Liver (tissue), 3 donors: ENCODE measurements around the gene CFAP299.

ENCODE experiments used
- HNF4G ChIP-seq: IDR thresholded peaks from 2 replicates; pipeline ENCODE4 v1.6.1; 2016; ENCODE audit warnings: antibody characterized with exemption
- JUND ChIP-seq, 2 donors: IDR thresholded peaks; 2 replicates each; pipeline ENCODE4 v1.6.1; 2016; ENCODE audit warnings: antibody characterized with exemption in 2 of 2
- RAD21 ChIP-seq, 2 donors: IDR thresholded peaks; 2 replicates each; pipeline ENCODE4 v1.6.1; 2016; ENCODE audit warnings: antibody characterized with exemption in 2 of 2, mild to moderate bottlenecking in 2 of 2
- TAF1 ChIP-seq: conservative IDR thresholded peaks from 2 replicates; pipeline ENCODE4 v1.6.1; 2016; ENCODE audit warnings: antibody characterized with exemption, mild to moderate bottlenecking
- TF ChIP-seq, protein P1 (sequence below): fragments of 150-350 bp; IDR thresholded peaks from 2 replicates; pipeline ENCODE4 v1.5.1; 2017; ENCODE audit warnings: improper control_type of control experiment, low read depth, low read length; ENCODE audit not compliant: missing input control
- TF ChIP-seq, protein P2 (sequence below): IDR thresholded peaks from 2 replicates; pipeline ENCODE4 v1.6.1; 2016; ENCODE audit warnings: antibody characterized with exemption
- TF ChIP-seq, protein P3 (sequence below): IDR thresholded peaks from 2 replicates; pipeline ENCODE4 v1.6.1; 2016; ENCODE audit warnings: antibody characterized with exemption, mild to moderate bottlenecking
- TF ChIP-seq, protein P4 (sequence below): IDR thresholded peaks from 2 replicates; pipeline ENCODE4 v1.6.1; 2016; ENCODE audit warnings: antibody characterized with exemption
- donor health status: healthy.
- donor health status: healthy.

DNA sequence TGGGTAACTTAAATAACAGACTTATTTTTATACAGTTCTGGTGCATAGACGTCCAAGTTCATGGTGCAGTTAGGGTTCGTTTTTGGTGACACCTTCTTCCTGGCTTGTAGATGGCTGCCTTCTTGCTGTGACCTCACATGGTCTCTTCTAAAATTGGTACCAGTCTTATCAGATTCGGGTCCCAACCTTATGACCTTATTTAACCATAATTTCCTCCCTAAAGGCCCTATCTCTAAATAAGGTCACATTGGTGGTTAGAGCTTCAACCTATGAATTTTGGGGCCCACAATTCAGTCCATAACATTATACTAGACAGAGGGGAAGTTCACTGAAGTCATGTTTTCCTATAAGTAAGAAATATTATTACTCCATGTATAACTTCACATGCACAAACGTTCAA is 128.0 kb downstream of the CFAP299 start:
- TF ChIP-seq RAD21 (IDR thresholded peaks at IDR 0.05) (no peak), HNF4G (no peak), TAF1 (no peak), JUND (IDR thresholded peaks at IDR 0.05) (no peak)
- TF ChIP-seq, protein P1, sequence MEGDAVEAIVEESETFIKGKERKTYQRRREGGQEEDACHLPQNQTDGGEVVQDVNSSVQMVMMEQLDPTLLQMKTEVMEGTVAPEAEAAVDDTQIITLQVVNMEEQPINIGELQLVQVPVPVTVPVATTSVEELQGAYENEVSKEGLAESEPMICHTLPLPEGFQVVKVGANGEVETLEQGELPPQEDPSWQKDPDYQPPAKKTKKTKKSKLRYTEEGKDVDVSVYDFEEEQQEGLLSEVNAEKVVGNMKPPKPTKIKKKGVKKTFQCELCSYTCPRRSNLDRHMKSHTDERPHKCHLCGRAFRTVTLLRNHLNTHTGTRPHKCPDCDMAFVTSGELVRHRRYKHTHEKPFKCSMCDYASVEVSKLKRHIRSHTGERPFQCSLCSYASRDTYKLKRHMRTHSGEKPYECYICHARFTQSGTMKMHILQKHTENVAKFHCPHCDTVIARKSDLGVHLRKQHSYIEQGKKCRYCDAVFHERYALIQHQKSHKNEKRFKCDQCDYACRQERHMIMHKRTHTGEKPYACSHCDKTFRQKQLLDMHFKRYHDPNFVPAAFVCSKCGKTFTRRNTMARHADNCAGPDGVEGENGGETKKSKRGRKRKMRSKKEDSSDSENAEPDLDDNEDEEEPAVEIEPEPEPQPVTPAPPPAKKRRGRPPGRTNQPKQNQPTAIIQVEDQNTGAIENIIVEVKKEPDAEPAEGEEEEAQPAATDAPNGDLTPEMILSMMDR, result no peak
- TF ChIP-seq, protein P2, sequence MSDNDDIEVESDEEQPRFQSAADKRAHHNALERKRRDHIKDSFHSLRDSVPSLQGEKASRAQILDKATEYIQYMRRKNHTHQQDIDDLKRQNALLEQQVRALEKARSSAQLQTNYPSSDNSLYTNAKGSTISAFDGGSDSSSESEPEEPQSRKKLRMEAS, result no peak
- TF ChIP-seq, protein P3, sequence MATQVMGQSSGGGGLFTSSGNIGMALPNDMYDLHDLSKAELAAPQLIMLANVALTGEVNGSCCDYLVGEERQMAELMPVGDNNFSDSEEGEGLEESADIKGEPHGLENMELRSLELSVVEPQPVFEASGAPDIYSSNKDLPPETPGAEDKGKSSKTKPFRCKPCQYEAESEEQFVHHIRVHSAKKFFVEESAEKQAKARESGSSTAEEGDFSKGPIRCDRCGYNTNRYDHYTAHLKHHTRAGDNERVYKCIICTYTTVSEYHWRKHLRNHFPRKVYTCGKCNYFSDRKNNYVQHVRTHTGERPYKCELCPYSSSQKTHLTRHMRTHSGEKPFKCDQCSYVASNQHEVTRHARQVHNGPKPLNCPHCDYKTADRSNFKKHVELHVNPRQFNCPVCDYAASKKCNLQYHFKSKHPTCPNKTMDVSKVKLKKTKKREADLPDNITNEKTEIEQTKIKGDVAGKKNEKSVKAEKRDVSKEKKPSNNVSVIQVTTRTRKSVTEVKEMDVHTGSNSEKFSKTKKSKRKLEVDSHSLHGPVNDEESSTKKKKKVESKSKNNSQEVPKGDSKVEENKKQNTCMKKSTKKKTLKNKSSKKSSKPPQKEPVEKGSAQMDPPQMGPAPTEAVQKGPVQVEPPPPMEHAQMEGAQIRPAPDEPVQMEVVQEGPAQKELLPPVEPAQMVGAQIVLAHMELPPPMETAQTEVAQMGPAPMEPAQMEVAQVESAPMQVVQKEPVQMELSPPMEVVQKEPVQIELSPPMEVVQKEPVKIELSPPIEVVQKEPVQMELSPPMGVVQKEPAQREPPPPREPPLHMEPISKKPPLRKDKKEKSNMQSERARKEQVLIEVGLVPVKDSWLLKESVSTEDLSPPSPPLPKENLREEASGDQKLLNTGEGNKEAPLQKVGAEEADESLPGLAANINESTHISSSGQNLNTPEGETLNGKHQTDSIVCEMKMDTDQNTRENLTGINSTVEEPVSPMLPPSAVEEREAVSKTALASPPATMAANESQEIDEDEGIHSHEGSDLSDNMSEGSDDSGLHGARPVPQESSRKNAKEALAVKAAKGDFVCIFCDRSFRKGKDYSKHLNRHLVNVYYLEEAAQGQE, result no peak
- TF ChIP-seq, protein P4, sequence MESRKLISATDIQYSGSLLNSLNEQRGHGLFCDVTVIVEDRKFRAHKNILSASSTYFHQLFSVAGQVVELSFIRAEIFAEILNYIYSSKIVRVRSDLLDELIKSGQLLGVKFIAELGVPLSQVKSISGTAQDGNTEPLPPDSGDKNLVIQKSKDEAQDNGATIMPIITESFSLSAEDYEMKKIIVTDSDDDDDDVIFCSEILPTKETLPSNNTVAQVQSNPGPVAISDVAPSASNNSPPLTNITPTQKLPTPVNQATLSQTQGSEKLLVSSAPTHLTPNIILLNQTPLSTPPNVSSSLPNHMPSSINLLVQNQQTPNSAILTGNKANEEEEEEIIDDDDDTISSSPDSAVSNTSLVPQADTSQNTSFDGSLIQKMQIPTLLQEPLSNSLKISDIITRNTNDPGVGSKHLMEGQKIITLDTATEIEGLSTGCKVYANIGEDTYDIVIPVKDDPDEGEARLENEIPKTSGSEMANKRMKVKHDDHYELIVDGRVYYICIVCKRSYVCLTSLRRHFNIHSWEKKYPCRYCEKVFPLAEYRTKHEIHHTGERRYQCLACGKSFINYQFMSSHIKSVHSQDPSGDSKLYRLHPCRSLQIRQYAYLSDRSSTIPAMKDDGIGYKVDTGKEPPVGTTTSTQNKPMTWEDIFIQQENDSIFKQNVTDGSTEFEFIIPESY, result no peak
